Lower lobe of right lung (tissue), 2 donors: ENCODE data around the gene AP5B1. TPM values are rescaled to one million over a fixed set of nuclear protein-coding genes. Genes with fewer than 3 reads are reported as not detected.
A peak's percentile ranks its signal among the peaks of the same experiment; 100 is the strongest.

Experiments
- ATAC-seq, 2 donors: fragments of 200-7000 bp; cut with Tn5 transposase; one replicate each; pipeline ENCODE4 v1.9.1; 2020 to 2022; ENCODE audit warnings: mild to moderate bottlenecking in 2 of 2, moderate library complexity in 2 of 2
- DNase-seq: peaks from one replicate; pipeline ENCODE4 v3.0.0-alpha.2; 2020
- H3K27ac ChIP-seq: fragments of 200-600 bp; one replicate; pipeline ENCODE4 v1.8.0; 2022
- H3K27me3 ChIP-seq: fragments of 200-600 bp; one replicate; pipeline ENCODE4 v1.8.0; 2022; ENCODE audit warnings: low read depth
- H3K36me3 ChIP-seq: fragments of 200-600 bp; one replicate; pipeline ENCODE4 v1.8.0; 2022; ENCODE audit warnings: mild to moderate bottlenecking
- H3K4me1 ChIP-seq: fragments of 200-600 bp; one replicate; pipeline ENCODE4 v1.8.0; 2022
- H3K4me3 ChIP-seq: fragments of 200-600 bp; one replicate; pipeline ENCODE4 v1.8.0; 2022; ENCODE audit warnings: mild to moderate bottlenecking
- H3K9me3 ChIP-seq: fragments of 200-600 bp; one replicate; pipeline ENCODE4 v1.8.0; 2022
- intact Hi-C: fragments of 100-400 bp; cut with DNase I; formaldehyde crosslinking; loops from one replicate; pipeline ENCODE4 v1.11.0; 2022
- total RNA-seq: library from RNA; stranded (reverse); fragmentation: NEBNext Ultra II Directional; extraction: Animal tissue kit (Norgen Biotek cat#: 25700); gene quantifications from one replicate; pipeline ENCODE4 v1.2.1, GENCODE V29; 2021
- TF ChIP-seq, protein P1 (sequence below): fragments of 200-600 bp; IDR thresholded peaks from one replicate; pipeline ENCODE4 v1.8.0; 2022; ENCODE audit warnings: antibody characterized with exemption, mild to moderate bottlenecking
- donor health status: DM: no; HTN: yes; CAD: no; lungs with severe emphysema.

AP5B1 gene
- total RNA-seq, 1 donor from 2014 or later: 46.3 TPM

DNA sequence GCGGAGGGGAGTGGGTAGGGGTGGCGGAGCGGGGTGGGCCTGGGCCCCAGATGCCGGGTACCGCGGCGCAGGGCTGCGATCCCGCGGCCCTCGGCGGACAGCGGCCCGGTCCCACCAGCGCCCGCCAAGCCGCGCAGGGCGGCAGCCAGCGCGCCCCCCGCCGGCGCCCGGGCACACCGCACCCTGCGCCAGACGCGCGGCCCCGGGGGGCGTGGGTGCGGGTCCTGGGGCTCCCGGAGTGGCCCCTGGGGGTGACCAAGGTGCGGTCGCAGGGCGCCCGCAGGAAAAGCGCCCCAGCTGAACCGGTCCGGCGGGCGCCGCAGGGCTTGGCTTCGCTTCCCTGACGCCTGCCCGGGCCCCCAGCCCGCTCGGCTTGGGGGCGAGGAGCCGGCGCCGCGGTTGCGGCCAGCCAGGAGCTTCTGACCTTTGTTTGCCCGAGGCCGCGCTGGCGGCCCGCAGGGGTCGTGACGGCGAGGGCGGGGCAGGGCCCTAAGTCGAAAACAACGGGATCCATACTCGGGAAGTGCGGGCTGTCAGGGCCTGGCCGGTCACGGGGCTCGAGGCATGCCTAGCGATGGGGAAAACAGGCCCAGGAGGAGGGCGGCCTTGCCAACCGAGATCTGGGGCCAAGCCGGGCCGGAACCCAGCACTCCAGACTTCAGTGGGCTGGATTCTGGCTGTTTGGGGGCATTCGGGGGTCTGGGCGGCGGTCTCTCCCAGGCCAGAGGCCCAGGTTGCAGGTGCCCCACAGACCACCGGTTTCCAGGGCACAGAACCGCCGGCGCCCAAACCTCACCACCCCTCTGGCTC, 581 bp upstream of the AP5B1 start:
- DNase-seq: peak; percentile 70
- intact Hi-C loops: no loop called here
- peak overlapping the region; percentile 73 for H3K4me3 ChIP-seq
- H3K36me3 ChIP-seq: peaks cover 33% of the 10 kb centered on the region
- H3K9me3 ChIP-seq: no peaks in the 10 kb centered on the region
- TF ChIP-seq, protein P1, sequence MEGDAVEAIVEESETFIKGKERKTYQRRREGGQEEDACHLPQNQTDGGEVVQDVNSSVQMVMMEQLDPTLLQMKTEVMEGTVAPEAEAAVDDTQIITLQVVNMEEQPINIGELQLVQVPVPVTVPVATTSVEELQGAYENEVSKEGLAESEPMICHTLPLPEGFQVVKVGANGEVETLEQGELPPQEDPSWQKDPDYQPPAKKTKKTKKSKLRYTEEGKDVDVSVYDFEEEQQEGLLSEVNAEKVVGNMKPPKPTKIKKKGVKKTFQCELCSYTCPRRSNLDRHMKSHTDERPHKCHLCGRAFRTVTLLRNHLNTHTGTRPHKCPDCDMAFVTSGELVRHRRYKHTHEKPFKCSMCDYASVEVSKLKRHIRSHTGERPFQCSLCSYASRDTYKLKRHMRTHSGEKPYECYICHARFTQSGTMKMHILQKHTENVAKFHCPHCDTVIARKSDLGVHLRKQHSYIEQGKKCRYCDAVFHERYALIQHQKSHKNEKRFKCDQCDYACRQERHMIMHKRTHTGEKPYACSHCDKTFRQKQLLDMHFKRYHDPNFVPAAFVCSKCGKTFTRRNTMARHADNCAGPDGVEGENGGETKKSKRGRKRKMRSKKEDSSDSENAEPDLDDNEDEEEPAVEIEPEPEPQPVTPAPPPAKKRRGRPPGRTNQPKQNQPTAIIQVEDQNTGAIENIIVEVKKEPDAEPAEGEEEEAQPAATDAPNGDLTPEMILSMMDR: peak; percentile 38
- H3K4me1 ChIP-seq: peaks cover 43% of the 10 kb centered on the region
- H3K27me3 ChIP-seq: peaks cover 16% of the 10 kb centered on the region
- peak overlapping the region; percentile 94 for H3K27ac ChIP-seq
- ATAC-seq: peak; percentile 51 to 60

DNA sequence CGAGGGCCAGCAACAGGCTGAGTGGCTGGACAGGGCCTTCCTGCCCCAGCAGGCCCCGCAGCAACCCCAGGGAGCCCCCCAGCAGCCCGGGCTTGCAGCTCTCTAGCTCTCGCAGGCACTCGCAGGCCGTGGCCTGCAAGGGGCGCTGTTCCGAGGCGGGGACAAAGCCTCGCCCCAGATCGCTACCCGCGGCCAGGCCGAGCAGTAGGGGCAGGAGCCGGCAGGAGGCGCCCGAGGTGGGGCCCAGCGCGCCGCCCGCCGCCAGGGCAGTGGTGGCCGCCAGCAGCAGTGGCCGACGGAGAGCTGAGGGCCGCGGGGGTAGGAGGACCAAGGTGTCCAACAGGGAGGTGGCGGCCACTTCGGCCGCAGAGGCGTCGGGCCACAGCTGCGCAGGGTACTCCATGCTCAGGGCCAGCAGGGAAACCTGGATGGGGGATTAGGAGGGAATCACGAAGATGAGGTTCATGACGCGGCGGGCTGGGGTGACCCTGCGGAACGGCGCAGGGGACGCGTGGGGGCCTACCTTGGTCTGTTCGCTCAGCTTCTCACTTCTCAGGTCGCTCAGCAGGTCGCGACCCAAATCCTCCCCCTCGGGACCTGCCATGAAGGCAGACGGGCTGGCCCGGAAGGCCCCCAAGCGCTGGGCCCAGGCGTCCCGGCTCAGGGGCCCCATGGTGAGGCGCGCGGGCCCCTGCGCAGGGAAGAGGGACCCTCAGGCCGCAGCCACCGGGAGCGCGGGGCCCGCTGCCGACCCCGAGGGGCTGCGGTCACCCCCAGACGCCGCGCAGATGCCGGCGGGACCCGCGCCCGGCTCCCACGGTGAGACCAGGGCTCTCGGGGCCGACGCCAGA, 632 bp downstream of the AP5B1 start:
- peaks cover 36% of the 10 kb centered on the region for H3K36me3 ChIP-seq
- no peaks in the 10 kb centered on the region for H3K9me3 ChIP-seq
- H3K27ac ChIP-seq: peak overlapping the region; percentile 94
- H3K4me3 ChIP-seq: peak overlapping the region; percentile 73
- ATAC-seq: peak; percentile 91 to 93
- DNase-seq: peak; percentile 91
- TF ChIP-seq, protein P1: peak; percentile 99
- intact Hi-C loops: no loop called here
- peaks cover 4% of the 10 kb centered on the region for H3K27me3 ChIP-seq
- peaks cover 45% of the 10 kb centered on the region for H3K4me1 ChIP-seq

DNA sequence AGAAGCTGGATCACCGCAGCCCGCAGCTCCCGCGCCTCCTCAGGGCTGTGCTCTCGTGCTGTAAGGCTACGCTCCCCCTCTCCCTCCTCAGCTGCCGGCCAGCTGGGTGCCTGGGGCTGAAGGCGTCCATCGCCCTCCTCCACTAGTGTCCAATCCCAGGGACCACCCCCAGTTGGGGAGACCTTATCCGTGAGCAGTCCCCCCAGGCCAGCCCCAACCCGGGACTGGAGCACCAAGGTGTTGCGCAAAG, 1.2 kb downstream of the AP5B1 start:
- ATAC-seq (no peak), DNase-seq (no peak)
- Histone ChIP-seq H3K4me1 (peaks cover 51% of the 10 kb centered on the region), H3K27me3 (no peaks in the 10 kb centered on the region), H3K27ac (peak overlapping the region; percentile 94), H3K4me3 (peak overlapping the region; percentile 73), H3K36me3 (peaks cover 36% of the 10 kb centered on the region), H3K9me3 (no peaks in the 10 kb centered on the region)
- intact Hi-C loops: no loop called here
- TF ChIP-seq, protein P1: no peak

DNA sequence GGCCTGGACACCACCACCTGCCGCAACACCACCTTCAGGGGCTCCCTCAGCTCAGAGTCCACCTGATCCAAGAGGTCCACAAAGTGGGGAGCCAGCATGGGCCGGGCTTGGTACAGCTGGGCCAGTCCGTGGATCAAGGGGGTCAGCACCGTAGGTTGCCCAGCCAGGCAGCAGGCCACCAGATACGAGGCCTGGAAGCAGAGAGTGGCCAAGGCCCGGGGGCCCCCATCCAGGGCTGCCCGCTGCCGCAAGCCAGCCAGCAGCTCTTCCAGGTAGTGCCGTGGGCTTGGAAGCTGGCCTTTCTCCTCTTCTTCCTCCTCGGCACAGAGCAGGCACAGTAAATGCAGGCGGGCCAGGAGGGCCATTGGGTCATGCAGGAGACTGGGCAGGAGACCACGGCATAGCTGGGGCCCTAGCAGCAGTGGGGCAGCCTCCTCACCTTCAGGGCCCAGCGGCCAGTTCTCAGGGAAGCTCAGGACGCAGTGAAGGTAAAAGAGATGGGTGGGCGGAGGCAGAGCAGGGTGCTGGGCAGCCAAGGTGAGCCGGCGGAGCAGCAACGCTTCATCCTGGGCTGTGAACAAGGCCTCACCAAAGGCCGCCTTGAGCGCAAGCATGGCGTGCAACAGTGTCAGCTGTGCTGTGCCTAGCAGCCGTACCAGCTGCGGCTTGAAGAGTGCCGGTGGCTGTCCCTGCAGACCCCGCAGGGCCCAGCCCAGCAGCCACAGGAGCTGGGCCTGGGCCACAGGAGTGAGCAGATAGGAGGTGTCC, 1.7 kb downstream of the AP5B1 start:
- DNase-seq (no peak), ATAC-seq (no peak)
- H3K27me3 ChIP-seq: no peaks in the 10 kb centered on the region
- H3K27ac ChIP-seq: peak overlapping the region; percentile 94
- H3K4me3 ChIP-seq: peak overlapping the region; percentile 73
- no peaks in the 10 kb centered on the region for H3K9me3 ChIP-seq
- intact Hi-C loops: no loop called here
- TF ChIP-seq, protein P1: no peak
- H3K4me1 ChIP-seq: peaks cover 56% of the 10 kb centered on the region
- peaks cover 36% of the 10 kb centered on the region for H3K36me3 ChIP-seq

GRCh38 chr11:65778431-65778900, 2.3 kb downstream of the AP5B1 start:
- H3K36me3 ChIP-seq: peaks cover 36% of the 10 kb centered on the region
- no peaks in the 10 kb centered on the region for H3K9me3 ChIP-seq
- no peaks in the 10 kb centered on the region for H3K27me3 ChIP-seq
- DNase-seq (no peak), ATAC-seq (no peak)
- peak overlapping the region; percentile 73 for H3K4me3 ChIP-seq
- no peak overlapping the region for H3K27ac ChIP-seq
- TF ChIP-seq, protein P1: no peak
- intact Hi-C loops: no loop called here
- peaks cover 60% of the 10 kb centered on the region for H3K4me1 ChIP-seq
